Cardiac muscle cell (in vitro differentiated cells and primary cell): ENCODE data around the gene PPFIBP2. TPM values are rescaled to one million over a fixed set of nuclear protein-coding genes. Genes with fewer than 3 reads are reported as not detected.

Experiments
- DNase-seq, 2 donors: peaks; one replicate each; pipeline versions ENCODE4 v3.0.0 to v3.0.0-alpha.2; 2010 to 2017; ENCODE audit warnings: low read depth in 1 of 2, low spot score in 1 of 2
- H3K27ac ChIP-seq: fragments of 200-600 bp; sonication (generic); 2 replicates; pipeline ENCODE4 v1.5.1; 2016
- H3K27me3 ChIP-seq: fragments of 200-600 bp; sonication (generic); 2 replicates; pipeline ENCODE4 v1.6.0; 2016; ENCODE audit warnings: control low read depth
- H3K36me3 ChIP-seq: fragments of 200-600 bp; sonication (generic); 2 replicates; pipeline ENCODE4 v1.5.1; 2016; ENCODE audit warnings: control low read depth
- H3K4me1 ChIP-seq: fragments of 200-600 bp; sonication (generic); 2 replicates; pipeline ENCODE4 v1.8.1; 2017; ENCODE audit warnings: low read depth, mild to moderate bottlenecking, mixed run types
- H3K4me3 ChIP-seq: fragments of 200-600 bp; sonication (generic); 2 replicates; pipeline ENCODE4 v1.5.1; 2016; ENCODE audit warnings: mild to moderate bottlenecking
- H3K9me3 ChIP-seq: fragments of 200-600 bp; sonication (generic); 2 replicates; pipeline ENCODE4 v1.5.1; 2017; ENCODE audit warnings: low read depth, mild to moderate bottlenecking, control low read depth
- polyA plus RNA-seq: library from polyadenylated mRNA; unstranded; fragments of >200 nt; fragmentation: Nextera tagmentation; extraction: Ambion mirVana; gene quantifications from 2 replicates; pipeline ENCODE4 v1.2.1, GENCODE V29; 2016
- total RNA-seq: library from RNA; depleted of rRNA; stranded (reverse); fragments of >200 nt; gene quantifications from 2 replicates; pipeline ENCODE4 v1.2.3, GENCODE V29; 2016
- TF ChIP-seq, protein P1 (sequence below): IDR thresholded peaks from 2 replicates; pipeline ENCODE4 v1.5.1; 2012; ENCODE audit warnings: low read depth, mild to moderate bottlenecking, low read length

Gene PPFIBP2
- total and polyA plus RNA-seq, 2 experiments from 2014 or later: 8.0 to 13.2 TPM

GRCh38 chr11:7621554-7621953, 107.8 kb downstream of the PPFIBP2 start:
- no peaks in the 10 kb centered on the region for H3K4me1 ChIP-seq
- no peaks in the 10 kb centered on the region for H3K36me3 ChIP-seq
- no peak overlapping the region for H3K27ac ChIP-seq
- TF ChIP-seq, protein P1, sequence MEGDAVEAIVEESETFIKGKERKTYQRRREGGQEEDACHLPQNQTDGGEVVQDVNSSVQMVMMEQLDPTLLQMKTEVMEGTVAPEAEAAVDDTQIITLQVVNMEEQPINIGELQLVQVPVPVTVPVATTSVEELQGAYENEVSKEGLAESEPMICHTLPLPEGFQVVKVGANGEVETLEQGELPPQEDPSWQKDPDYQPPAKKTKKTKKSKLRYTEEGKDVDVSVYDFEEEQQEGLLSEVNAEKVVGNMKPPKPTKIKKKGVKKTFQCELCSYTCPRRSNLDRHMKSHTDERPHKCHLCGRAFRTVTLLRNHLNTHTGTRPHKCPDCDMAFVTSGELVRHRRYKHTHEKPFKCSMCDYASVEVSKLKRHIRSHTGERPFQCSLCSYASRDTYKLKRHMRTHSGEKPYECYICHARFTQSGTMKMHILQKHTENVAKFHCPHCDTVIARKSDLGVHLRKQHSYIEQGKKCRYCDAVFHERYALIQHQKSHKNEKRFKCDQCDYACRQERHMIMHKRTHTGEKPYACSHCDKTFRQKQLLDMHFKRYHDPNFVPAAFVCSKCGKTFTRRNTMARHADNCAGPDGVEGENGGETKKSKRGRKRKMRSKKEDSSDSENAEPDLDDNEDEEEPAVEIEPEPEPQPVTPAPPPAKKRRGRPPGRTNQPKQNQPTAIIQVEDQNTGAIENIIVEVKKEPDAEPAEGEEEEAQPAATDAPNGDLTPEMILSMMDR: no peak
- no peak for DNase-seq
- no peaks in the 10 kb centered on the region for H3K9me3 ChIP-seq
- H3K27me3 ChIP-seq: no peaks in the 10 kb centered on the region
- H3K4me3 ChIP-seq: no peak overlapping the region

GRCh38 chr11:7622721-7623120, 108.9 kb downstream of the PPFIBP2 start:
- Histone ChIP-seq H3K27me3 (no peaks in the 10 kb centered on the region), H3K4me3 (no peak overlapping the region), H3K9me3 (no peaks in the 10 kb centered on the region), H3K4me1 (no peaks in the 10 kb centered on the region), H3K36me3 (no peaks in the 10 kb centered on the region), H3K27ac (no peak overlapping the region)
- no peak for DNase-seq
- TF ChIP-seq, protein P1: no peak

GRCh38 chr11:7628660-7629059, 114.9 kb downstream of the PPFIBP2 start:
- Histone ChIP-seq H3K27me3 (no peaks in the 10 kb centered on the region), H3K4me1 (no peaks in the 10 kb centered on the region), H3K36me3 (no peaks in the 10 kb centered on the region), H3K27ac (no peak overlapping the region), H3K9me3 (no peaks in the 10 kb centered on the region), H3K4me3 (no peak overlapping the region)
- TF ChIP-seq, protein P1: no peak
- DNase-seq: no peak

DNA sequence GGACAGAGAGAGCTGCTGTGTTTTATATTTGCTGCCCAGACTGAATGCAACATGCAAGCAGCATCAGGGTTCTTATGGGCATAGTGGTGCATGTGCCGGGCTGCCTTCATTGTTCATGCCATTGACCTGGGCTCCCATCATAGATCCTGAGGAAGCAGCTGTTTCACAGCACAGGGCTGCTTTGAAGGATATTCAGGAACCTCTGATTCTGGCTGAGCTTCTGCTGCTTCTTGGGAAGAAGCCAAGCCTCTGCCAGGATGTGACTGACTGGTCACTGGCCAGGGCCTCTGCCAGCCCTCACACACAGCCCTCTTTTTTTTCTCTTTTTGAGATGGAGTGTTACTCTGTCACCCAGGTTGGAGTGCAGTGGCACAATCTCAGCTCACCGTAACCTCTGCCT, 116.2 kb downstream of the PPFIBP2 start:
- TF ChIP-seq, protein P1: no peak
- no peaks in the 10 kb centered on the region for H3K27me3 ChIP-seq

DNA sequence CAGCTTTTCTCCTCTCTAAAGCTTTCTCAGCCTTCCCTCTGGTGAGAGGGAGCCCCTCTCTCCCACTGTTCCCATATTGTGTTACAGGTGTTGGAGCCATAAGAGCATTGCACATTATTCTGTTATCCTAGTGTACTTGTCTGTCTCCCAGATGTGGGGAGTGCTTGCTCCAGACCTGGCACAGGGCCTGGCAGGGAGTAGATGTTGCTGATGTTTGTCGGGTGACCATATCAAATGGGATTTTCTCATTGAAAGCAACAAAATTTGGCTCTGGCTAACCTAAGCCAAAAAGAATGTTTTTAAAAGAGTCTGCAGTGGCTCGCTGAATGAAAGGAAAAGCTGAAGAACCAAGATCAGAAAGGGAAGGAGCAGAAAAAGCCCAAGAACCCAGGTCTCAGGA, 118.4 kb downstream of the PPFIBP2 start:
- H3K27ac ChIP-seq: no peak overlapping the region
- TF ChIP-seq, protein P1: no peak
- no peaks in the 10 kb centered on the region for H3K36me3 ChIP-seq
- H3K27me3 ChIP-seq: no peaks in the 10 kb centered on the region
- H3K9me3 ChIP-seq: no peaks in the 10 kb centered on the region
- H3K4me3 ChIP-seq: no peak overlapping the region
- DNase-seq: no peak
- H3K4me1 ChIP-seq: no peaks in the 10 kb centered on the region

More for the DNA sequence above, 116.2 kb downstream of the PPFIBP2 start:
- no peak overlapping the region for H3K4me3 ChIP-seq
- H3K36me3 ChIP-seq: no peaks in the 10 kb centered on the region
- no peak overlapping the region for H3K27ac ChIP-seq
- H3K9me3 ChIP-seq: no peaks in the 10 kb centered on the region
- no peaks in the 10 kb centered on the region for H3K4me1 ChIP-seq
- DNase-seq: no peak

GRCh38 chr11:7635137-7635536, 121.3 kb downstream of the PPFIBP2 start:
- no peaks in the 10 kb centered on the region for H3K4me1 ChIP-seq
- no peak overlapping the region for H3K27ac ChIP-seq
- H3K36me3 ChIP-seq: no peaks in the 10 kb centered on the region
- no peak for DNase-seq
- H3K4me3 ChIP-seq: no peak overlapping the region
- TF ChIP-seq, protein P1: no peak
- no peaks in the 10 kb centered on the region for H3K9me3 ChIP-seq
- no peaks in the 10 kb centered on the region for H3K27me3 ChIP-seq
